ENCODE data around the gene ITGB1BP1. TPM values are rescaled to one million over a fixed set of nuclear protein-coding genes. Genes with fewer than 3 reads are reported as not detected.

Gene ITGB1BP1
- total and polyA plus RNA-seq, 2 of the 13 experiments (the other 11 are each of a cell fraction or from before 2014, with no cell fraction given), result 106 to 108 TPM

DNA sequence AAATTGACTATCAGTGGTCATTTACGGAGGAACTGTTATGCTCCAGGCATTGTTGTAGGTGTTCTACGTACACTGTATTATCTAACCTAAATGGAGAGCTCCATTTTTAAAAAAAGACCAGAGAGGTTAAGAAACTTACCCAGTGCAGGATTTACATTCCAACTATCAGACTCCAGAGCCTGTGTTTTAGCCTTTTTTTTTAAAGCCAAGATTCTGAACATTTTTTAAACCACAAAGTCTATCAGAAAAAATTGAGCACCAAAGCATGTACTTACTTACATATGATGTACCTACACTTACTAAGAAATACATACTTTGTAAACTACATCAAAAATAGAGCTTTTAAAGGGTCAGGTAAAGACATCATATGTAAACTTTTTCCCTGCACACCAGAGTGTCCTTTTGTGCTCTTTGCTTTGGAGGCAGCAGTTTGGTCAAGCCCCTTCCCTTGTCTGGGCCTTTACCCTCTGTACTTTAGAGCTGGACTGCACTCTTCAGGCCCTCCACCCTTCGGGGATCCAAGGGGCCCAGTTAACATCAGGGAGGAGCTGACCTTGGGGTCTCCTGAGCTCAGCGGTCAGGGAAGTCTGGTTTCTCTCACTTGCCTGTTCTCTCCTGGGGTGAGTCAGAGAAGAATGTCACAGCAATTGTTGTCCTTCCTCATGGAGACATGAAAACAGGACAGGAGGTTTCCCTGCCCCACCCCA is 58.4 kb downstream of the ITGB1BP1 start (continued):
- TF ChIP-seq, protein P1, sequence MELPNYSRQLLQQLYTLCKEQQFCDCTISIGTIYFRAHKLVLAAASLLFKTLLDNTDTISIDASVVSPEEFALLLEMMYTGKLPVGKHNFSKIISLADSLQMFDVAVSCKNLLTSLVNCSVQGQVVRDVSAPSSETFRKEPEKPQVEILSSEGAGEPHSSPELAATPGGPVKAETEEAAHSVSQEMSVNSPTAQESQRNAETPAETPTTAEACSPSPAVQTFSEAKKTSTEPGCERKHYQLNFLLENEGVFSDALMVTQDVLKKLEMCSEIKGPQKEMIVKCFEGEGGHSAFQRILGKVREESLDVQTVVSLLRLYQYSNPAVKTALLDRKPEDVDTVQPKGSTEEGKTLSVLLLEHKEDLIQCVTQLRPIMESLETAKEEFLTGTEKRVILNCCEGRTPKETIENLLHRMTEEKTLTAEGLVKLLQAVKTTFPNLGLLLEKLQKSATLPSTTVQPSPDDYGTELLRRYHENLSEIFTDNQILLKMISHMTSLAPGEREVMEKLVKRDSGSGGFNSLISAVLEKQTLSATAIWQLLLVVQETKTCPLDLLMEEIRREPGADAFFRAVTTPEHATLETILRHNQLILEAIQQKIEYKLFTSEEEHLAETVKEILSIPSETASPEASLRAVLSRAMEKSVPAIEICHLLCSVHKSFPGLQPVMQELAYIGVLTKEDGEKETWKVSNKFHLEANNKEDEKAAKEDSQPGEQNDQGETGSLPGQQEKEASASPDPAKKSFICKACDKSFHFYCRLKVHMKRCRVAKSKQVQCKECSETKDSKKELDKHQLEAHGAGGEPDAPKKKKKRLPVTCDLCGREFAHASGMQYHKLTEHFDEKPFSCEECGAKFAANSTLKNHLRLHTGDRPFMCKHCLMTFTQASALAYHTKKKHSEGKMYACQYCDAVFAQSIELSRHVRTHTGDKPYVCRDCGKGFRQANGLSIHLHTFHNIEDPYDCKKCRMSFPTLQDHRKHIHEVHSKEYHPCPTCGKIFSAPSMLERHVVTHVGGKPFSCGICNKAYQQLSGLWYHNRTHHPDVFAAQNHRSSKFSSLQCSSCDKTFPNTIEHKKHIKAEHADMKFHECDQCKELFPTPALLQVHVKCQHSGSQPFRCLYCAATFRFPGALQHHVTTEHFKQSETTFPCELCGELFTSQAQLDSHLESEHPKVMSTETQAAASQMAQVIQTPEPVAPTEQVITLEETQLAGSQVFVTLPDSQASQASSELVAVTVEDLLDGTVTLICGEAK (IDR thresholded peaks at IDR 0.05), result no peak
- TF ChIP-seq, protein P1 (CRISPR knock-in tag; IDR thresholded peaks at IDR 0.05), result no peak
- TF ChIP-seq IKZF4 (CRISPR knock-in tag; IDR thresholded peaks at IDR 0.05; ENCODE audit: borderline replicate concordance, low read depth, not compliant biosample characterization), result no peak
- TF ChIP-seq, protein P2, sequence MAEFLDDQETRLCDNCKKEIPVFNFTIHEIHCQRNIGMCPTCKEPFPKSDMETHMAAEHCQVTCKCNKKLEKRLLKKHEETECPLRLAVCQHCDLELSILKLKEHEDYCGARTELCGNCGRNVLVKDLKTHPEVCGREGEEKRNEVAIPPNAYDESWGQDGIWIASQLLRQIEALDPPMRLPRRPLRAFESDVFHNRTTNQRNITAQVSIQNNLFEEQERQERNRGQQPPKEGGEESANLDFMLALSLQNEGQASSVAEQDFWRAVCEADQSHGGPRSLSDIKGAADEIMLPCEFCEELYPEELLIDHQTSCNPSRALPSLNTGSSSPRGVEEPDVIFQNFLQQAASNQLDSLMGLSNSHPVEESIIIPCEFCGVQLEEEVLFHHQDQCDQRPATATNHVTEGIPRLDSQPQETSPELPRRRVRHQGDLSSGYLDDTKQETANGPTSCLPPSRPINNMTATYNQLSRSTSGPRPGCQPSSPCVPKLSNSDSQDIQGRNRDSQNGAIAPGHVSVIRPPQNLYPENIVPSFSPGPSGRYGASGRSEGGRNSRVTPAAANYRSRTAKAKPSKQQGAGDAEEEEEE (CRISPR knock-in tag; IDR thresholded peaks at IDR 0.05; ENCODE audit: borderline replicate concordance), result no peak
- no peak for TF ChIP-seq ZKSCAN5 (CRISPR knock-in tag; IDR thresholded peaks at IDR 0.05)
- no peak for TF ChIP-seq FLYWCH1 (CRISPR knock-in tag; IDR thresholded peaks at IDR 0.05)
- TF ChIP-seq, protein P3, sequence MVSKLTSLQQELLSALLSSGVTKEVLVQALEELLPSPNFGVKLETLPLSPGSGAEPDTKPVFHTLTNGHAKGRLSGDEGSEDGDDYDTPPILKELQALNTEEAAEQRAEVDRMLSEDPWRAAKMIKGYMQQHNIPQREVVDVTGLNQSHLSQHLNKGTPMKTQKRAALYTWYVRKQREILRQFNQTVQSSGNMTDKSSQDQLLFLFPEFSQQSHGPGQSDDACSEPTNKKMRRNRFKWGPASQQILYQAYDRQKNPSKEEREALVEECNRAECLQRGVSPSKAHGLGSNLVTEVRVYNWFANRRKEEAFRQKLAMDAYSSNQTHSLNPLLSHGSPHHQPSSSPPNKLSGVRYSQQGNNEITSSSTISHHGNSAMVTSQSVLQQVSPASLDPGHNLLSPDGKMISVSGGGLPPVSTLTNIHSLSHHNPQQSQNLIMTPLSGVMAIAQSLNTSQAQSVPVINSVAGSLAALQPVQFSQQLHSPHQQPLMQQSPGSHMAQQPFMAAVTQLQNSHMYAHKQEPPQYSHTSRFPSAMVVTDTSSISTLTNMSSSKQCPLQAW (CRISPR knock-in tag; IDR thresholded peaks at IDR 0.05), result 0 out of 2 replicates have a peak, but pooled peaks have one; percentile 51
- TF ChIP-seq SIN3A (IDR thresholded peaks at IDR 0.05; ENCODE audit: borderline replicate concordance, low read depth, low read length), result no peak
- TF ChIP-seq, protein P4, sequence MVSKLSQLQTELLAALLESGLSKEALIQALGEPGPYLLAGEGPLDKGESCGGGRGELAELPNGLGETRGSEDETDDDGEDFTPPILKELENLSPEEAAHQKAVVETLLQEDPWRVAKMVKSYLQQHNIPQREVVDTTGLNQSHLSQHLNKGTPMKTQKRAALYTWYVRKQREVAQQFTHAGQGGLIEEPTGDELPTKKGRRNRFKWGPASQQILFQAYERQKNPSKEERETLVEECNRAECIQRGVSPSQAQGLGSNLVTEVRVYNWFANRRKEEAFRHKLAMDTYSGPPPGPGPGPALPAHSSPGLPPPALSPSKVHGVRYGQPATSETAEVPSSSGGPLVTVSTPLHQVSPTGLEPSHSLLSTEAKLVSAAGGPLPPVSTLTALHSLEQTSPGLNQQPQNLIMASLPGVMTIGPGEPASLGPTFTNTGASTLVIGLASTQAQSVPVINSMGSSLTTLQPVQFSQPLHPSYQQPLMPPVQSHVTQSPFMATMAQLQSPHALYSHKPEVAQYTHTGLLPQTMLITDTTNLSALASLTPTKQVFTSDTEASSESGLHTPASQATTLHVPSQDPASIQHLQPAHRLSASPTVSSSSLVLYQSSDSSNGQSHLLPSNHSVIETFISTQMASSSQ (IDR thresholded peaks at IDR 0.05; ENCODE audit: low read depth), result 0 out of 2 replicates have a peak, but pooled peaks have one; percentile 12
- TF ChIP-seq, protein P4 (CRISPR knock-in tag; IDR thresholded peaks at IDR 0.05; ENCODE audit: borderline replicate concordance), result no peak
- no peak for TF ChIP-seq ZNF724P (CRISPR knock-in tag; IDR thresholded peaks at IDR 0.05; ENCODE audit: borderline replicate concordance)

Data from HepG2 (cell line).